Measurements from ENCODE around the gene KLHL42.

KLHL42 gene

DNA sequence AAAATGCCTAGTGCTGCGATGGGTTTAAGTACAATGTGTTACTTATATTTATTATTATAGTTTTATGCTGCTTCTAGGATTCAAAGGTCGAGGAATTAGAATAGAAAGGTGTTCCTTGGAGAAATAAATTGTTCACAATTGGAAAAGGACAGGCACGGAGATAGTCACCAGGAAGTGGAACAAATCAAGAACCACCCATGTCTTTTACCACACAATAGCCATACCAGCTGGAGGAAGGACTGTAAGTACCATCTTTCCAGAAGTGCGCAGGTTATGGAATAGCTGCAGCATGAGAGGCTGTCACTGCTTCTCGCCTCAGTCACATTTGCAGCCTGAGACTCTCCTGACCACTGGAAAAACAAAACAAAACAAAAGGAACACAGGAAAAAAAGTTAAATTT is 40.5 kb downstream of the KLHL42 start:
- Histone ChIP-seq H3K4me1 (ENCODE audit: control insufficient read depth in 1 of 2, insufficient read depth in 2 of 2, low read length in 2 of 2) (peaks cover 0 to 3% of the 10 kb centered on the region in 2 donors), H3K27ac (ENCODE audit: low read length) (no peak overlapping the region), H3K9me3 (ENCODE audit: control insufficient read depth in 1 of 2, low read length in 2 of 2) (no peaks in the 10 kb centered on the region), H3K36me3 (ENCODE audit: control insufficient read depth in 1 of 2, insufficient read depth in 2 of 2, low read length in 2 of 2) (no peaks in the 10 kb centered on the region), H3K27me3 (ENCODE audit: low read depth, low read length) (no peaks in the 10 kb centered on the region), H3K4me3 (ENCODE audit: low read depth in 1 of 2, low read length in 2 of 2) (no peak overlapping the region)

GRCh38 chr12:27821259-27821973 is 41.4 kb downstream of the KLHL42 start:
- H3K27ac ChIP-seq (ENCODE audit: low read length), result no peak overlapping the region
- H3K4me3 ChIP-seq (ENCODE audit: low read depth in 1 of 2, low read length in 2 of 2), result no peak overlapping the region
- no peaks in the 10 kb centered on the region for H3K36me3 ChIP-seq (ENCODE audit: control insufficient read depth in 1 of 2, insufficient read depth in 2 of 2, low read length in 2 of 2)
- H3K4me1 ChIP-seq (ENCODE audit: control insufficient read depth in 1 of 2, insufficient read depth in 2 of 2, low read length in 2 of 2), result no peaks in the 10 kb centered on the region
- no peaks in the 10 kb centered on the region for H3K9me3 ChIP-seq (ENCODE audit: control insufficient read depth in 1 of 2, low read length in 2 of 2)
- no peaks in the 10 kb centered on the region for H3K27me3 ChIP-seq (ENCODE audit: low read depth, low read length)

GRCh38 chr12:27822076-27822712 is 42.2 kb downstream of the KLHL42 start:
- H3K27me3 ChIP-seq (ENCODE audit: low read depth, low read length), result no peaks in the 10 kb centered on the region
- H3K36me3 ChIP-seq (ENCODE audit: control insufficient read depth in 1 of 2, insufficient read depth in 2 of 2, low read length in 2 of 2), result no peaks in the 10 kb centered on the region
- no peaks in the 10 kb centered on the region for H3K4me1 ChIP-seq (ENCODE audit: control insufficient read depth in 1 of 2, insufficient read depth in 2 of 2, low read length in 2 of 2)
- H3K9me3 ChIP-seq (ENCODE audit: control insufficient read depth in 1 of 2, low read length in 2 of 2), result no peaks in the 10 kb centered on the region
- no peak overlapping the region for H3K4me3 ChIP-seq (ENCODE audit: low read depth in 1 of 2, low read length in 2 of 2)
- no peak overlapping the region for H3K27ac ChIP-seq (ENCODE audit: low read length)

GRCh38 chr12:27823038-27823437 is 43.0 kb downstream of the KLHL42 start:
- no peak overlapping the region for H3K4me3 ChIP-seq (ENCODE audit: low read depth in 1 of 2, low read length in 2 of 2)
- H3K36me3 ChIP-seq (ENCODE audit: control insufficient read depth in 1 of 2, insufficient read depth in 2 of 2, low read length in 2 of 2), result no peaks in the 10 kb centered on the region
- no peaks in the 10 kb centered on the region for H3K9me3 ChIP-seq (ENCODE audit: control insufficient read depth in 1 of 2, low read length in 2 of 2)
- H3K27me3 ChIP-seq (ENCODE audit: low read depth, low read length), result no peaks in the 10 kb centered on the region
- no peak overlapping the region for H3K27ac ChIP-seq (ENCODE audit: low read length)
- H3K4me1 ChIP-seq (ENCODE audit: control insufficient read depth in 1 of 2, insufficient read depth in 2 of 2, low read length in 2 of 2), result no peaks in the 10 kb centered on the region

- Histone ChIP-seq H3K4me1 (ENCODE audit: control insufficient read depth in 1 of 2, insufficient read depth in 2 of 2, low read length in 2 of 2) (no peaks in the 10 kb centered on the region), H3K36me3 (ENCODE audit: control insufficient read depth in 1 of 2, insufficient read depth in 2 of 2, low read length in 2 of 2) (no peaks in the 10 kb centered on the region), H3K9me3 (ENCODE audit: control insufficient read depth in 1 of 2, low read length in 2 of 2) (no peaks in the 10 kb centered on the region), H3K27ac (ENCODE audit: low read length) (no peak overlapping the region), H3K4me3 (ENCODE audit: low read depth in 1 of 2, low read length in 2 of 2) (no peak overlapping the region), H3K27me3 (ENCODE audit: low read depth, low read length) (no peaks in the 10 kb centered on the region)
Observed at GRCh38 chr12:27824126-27824842, 44.3 kb downstream of the KLHL42 start.

- H3K4me1 ChIP-seq (ENCODE audit: control insufficient read depth in 1 of 2, insufficient read depth in 2 of 2, low read length in 2 of 2), result no peaks in the 10 kb centered on the region
- no peak overlapping the region for H3K27ac ChIP-seq (ENCODE audit: low read length)
- no peak overlapping the region for H3K4me3 ChIP-seq (ENCODE audit: low read depth in 1 of 2, low read length in 2 of 2)
- no peaks in the 10 kb centered on the region for H3K27me3 ChIP-seq (ENCODE audit: low read depth, low read length)
- H3K9me3 ChIP-seq (ENCODE audit: control insufficient read depth in 1 of 2, low read length in 2 of 2), result no peaks in the 10 kb centered on the region
- H3K36me3 ChIP-seq (ENCODE audit: control insufficient read depth in 1 of 2, insufficient read depth in 2 of 2, low read length in 2 of 2), result no peaks in the 10 kb centered on the region
Observed at GRCh38 chr12:27826076-27826475, 46.0 kb downstream of the KLHL42 start.

DNA sequence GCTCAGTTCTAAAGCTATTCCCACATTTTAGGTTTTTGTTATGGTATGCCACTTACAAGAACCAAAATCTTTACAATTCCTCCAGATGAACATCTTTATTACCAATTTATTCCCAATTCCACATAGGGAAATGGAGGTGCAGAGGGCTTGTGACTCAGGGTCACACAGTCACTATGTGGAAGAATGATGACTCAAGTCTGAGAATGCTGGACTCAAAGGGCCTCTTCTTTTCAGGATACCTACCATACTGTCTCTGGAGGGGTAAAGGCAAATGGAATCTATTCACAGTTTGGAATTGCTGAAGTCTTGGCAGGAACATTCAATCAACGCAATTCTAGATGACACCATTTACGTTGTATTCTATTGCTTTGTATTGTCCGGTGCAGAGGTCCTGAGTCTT is 48.2 kb downstream of the KLHL42 start:
- Histone ChIP-seq H3K9me3 (ENCODE audit: control insufficient read depth in 1 of 2, low read length in 2 of 2) (no peaks in the 10 kb centered on the region), H3K4me3 (ENCODE audit: low read depth in 1 of 2, low read length in 2 of 2) (no peak overlapping the region), H3K4me1 (ENCODE audit: control insufficient read depth in 1 of 2, insufficient read depth in 2 of 2, low read length in 2 of 2) (no peaks in the 10 kb centered on the region), H3K27ac (ENCODE audit: low read length) (no peak overlapping the region), H3K27me3 (ENCODE audit: low read depth, low read length) (no peaks in the 10 kb centered on the region), H3K36me3 (ENCODE audit: control insufficient read depth in 1 of 2, insufficient read depth in 2 of 2, low read length in 2 of 2) (no peaks in the 10 kb centered on the region)

- Histone ChIP-seq H3K4me1 (ENCODE audit: control insufficient read depth in 1 of 2, insufficient read depth in 2 of 2, low read length in 2 of 2) (no peaks in the 10 kb centered on the region), H3K9me3 (ENCODE audit: control insufficient read depth in 1 of 2, low read length in 2 of 2) (no peaks in the 10 kb centered on the region), H3K27ac (ENCODE audit: low read length) (no peak overlapping the region), H3K4me3 (ENCODE audit: low read depth in 1 of 2, low read length in 2 of 2) (no peak overlapping the region), H3K27me3 (ENCODE audit: low read depth, low read length) (no peaks in the 10 kb centered on the region), H3K36me3 (ENCODE audit: control insufficient read depth in 1 of 2, insufficient read depth in 2 of 2, low read length in 2 of 2) (no peaks in the 10 kb centered on the region)
Observed at GRCh38 chr12:27838543-27839185, 58.6 kb downstream of the KLHL42 start.

DNA sequence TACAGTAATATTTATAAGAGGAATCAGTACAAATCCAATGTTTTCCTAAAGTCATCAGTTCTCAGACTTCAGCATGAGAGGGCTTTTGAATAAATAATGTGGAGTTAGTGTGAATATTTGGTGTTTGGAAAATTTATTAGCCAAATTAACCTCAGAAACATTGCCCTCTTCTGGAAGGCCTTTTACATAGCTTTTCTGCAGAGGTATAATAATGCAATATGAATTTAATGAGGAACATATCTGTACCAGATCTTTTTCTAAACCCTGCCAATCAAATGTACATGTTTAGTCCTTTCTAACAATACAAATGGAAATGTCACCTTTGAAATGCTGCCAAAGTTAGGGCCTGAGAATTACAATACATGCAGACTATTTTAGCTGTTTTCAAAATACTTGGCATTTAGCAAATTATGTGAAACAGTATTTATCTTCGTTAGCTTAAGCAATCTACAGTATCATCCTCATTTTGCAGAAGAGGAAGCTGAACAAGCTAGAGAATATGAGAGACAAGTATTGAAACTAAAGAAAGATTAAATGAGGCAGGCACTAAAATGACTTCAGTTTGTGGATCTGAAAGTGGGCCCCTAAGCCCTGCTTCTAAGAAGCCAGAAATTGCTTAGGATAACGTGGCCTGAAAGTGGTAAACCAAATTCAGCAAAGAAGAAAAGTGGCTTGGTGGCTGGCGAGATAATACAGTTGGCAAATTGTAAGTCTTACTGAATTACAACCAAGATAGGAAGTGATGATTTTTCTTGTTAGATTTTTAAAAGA is 60.4 kb downstream of the KLHL42 start:
- Histone ChIP-seq H3K4me3 (ENCODE audit: low read depth in 1 of 2, low read length in 2 of 2) (no peak overlapping the region), H3K36me3 (ENCODE audit: control insufficient read depth in 1 of 2, insufficient read depth in 2 of 2, low read length in 2 of 2) (no peaks in the 10 kb centered on the region), H3K27ac (ENCODE audit: low read length) (no peak overlapping the region), H3K9me3 (ENCODE audit: control insufficient read depth in 1 of 2, low read length in 2 of 2) (no peaks in the 10 kb centered on the region), H3K27me3 (ENCODE audit: low read depth, low read length) (no peaks in the 10 kb centered on the region), H3K4me1 (ENCODE audit: control insufficient read depth in 1 of 2, insufficient read depth in 2 of 2, low read length in 2 of 2) (no peaks in the 10 kb centered on the region)

GRCh38 chr12:27841392-27841882 is 61.4 kb downstream of the KLHL42 start:
- H3K4me1 ChIP-seq (ENCODE audit: control insufficient read depth in 1 of 2, insufficient read depth in 2 of 2, low read length in 2 of 2), result no peaks in the 10 kb centered on the region
- H3K27me3 ChIP-seq (ENCODE audit: low read depth, low read length), result no peaks in the 10 kb centered on the region
- H3K36me3 ChIP-seq (ENCODE audit: control insufficient read depth in 1 of 2, insufficient read depth in 2 of 2, low read length in 2 of 2), result no peaks in the 10 kb centered on the region
- H3K27ac ChIP-seq (ENCODE audit: low read length), result no peak overlapping the region
- no peaks in the 10 kb centered on the region for H3K9me3 ChIP-seq (ENCODE audit: control insufficient read depth in 1 of 2, low read length in 2 of 2)
- H3K4me3 ChIP-seq (ENCODE audit: low read depth in 1 of 2, low read length in 2 of 2), result no peak overlapping the region
